Keratinocyte (primary cell): ENCODE results near the gene PPIA. TPM values are rescaled to one million over a fixed set of nuclear protein-coding genes. Genes with fewer than 3 reads are reported as not detected.
A peak's percentile ranks its signal among the peaks of the same experiment; 100 is the strongest.

Source experiments
- DNase-seq: peaks from one replicate; pipeline ENCODE4 v3.0.0-alpha.2; 2011; ENCODE audit warnings: low read depth, missing footprints, low spot score
- FAIRE-seq: peaks from 2 replicates; lab custom pipeline; 2011; peaks lifted over from hg19 to GRCh38; lab: Jason Lieb, UNC
- H2AFZ ChIP-seq: 2 replicates; pipeline ENCODE4 v1.6.0; 2012; ENCODE audit warnings: low read length, control low read depth, inconsistent platforms; ENCODE audit not compliant: control insufficient read depth
- H3K27ac ChIP-seq: 2 replicates; pipeline ENCODE4 v1.5.1; 2011; ENCODE audit warnings: low read length; ENCODE audit not compliant: control insufficient read depth, insufficient read depth
- H3K27me3 ChIP-seq: 3 replicates; pipeline ENCODE4 v1.6.0; 2011; ENCODE audit warnings: low read length; ENCODE audit not compliant: control insufficient read depth, insufficient read depth; ENCODE audit errors: extremely low read depth
- H3K36me3 ChIP-seq, 2 experiments: 2 replicates in 1 of 2; 3 replicates in 1 of 2; pipeline ENCODE4 v1.5.1; 2011; ENCODE audit warnings: low read length in 2 of 2, mild to moderate bottlenecking in 1 of 2; ENCODE audit not compliant: control insufficient read depth in 2 of 2, insufficient read depth in 2 of 2; ENCODE audit errors: extremely low read depth in 1 of 2
- H3K4me1 ChIP-seq: 3 replicates; pipeline ENCODE4 v1.5.1; 2011; ENCODE audit warnings: low read length; ENCODE audit not compliant: control insufficient read depth, insufficient read depth; ENCODE audit errors: extremely low read depth
- H3K4me2 ChIP-seq: 3 replicates; pipeline ENCODE4 v1.6.0; 2011; ENCODE audit warnings: low read depth, low read length; ENCODE audit not compliant: control insufficient read depth, insufficient read depth; ENCODE audit errors: extremely low read depth
- H3K4me3 ChIP-seq, 3 experiments: fragments of 200-600 bp in 1 of 3; sonication (generic) in 1 of 3; 2 replicates in 2 of 3; 3 replicates in 1 of 3; pipeline ENCODE4 v1.5.1; 2011 to 2016; ENCODE audit warnings: low read length in 3 of 3, mild to moderate bottlenecking in 3 of 3, control low read depth in 2 of 3, inconsistent platforms in 1 of 3, low read depth in 1 of 3, mixed read lengths in 1 of 3, mixed run types in 1 of 3, moderate library complexity in 1 of 3; ENCODE audit not compliant: control insufficient read depth in 2 of 3, insufficient read depth in 2 of 3; ENCODE audit errors: extremely low read depth in 1 of 3
- H3K79me2 ChIP-seq: 2 replicates; pipeline ENCODE4 v1.6.0; 2012; ENCODE audit warnings: low read length; ENCODE audit not compliant: control insufficient read depth, insufficient read depth
- H3K9ac ChIP-seq: 3 replicates; pipeline ENCODE4 v1.6.0; 2011; ENCODE audit warnings: low read length; ENCODE audit not compliant: control insufficient read depth, insufficient read depth; ENCODE audit errors: extremely low read depth
- H3K9me1 ChIP-seq: 3 replicates; pipeline ENCODE4 v1.6.0; 2011; ENCODE audit warnings: low read length; ENCODE audit not compliant: control insufficient read depth, insufficient read depth; ENCODE audit errors: extremely low read depth
- H3K9me3 ChIP-seq: 2 replicates; pipeline ENCODE4 v1.5.1; 2012; ENCODE audit warnings: low read depth, low read length; ENCODE audit not compliant: control insufficient read depth
- H4K20me1 ChIP-seq: 3 replicates; pipeline ENCODE4 v1.6.0; 2011; ENCODE audit warnings: low read length; ENCODE audit not compliant: control insufficient read depth, insufficient read depth; ENCODE audit errors: extremely low read depth
- CTCF ChIP-seq, 3 experiments: IDR thresholded peaks in 1 of 3; conservative IDR thresholded peaks in 1 of 3; optimal IDR thresholded peaks in 1 of 3; 2 replicates in 2 of 3; 3 replicates in 1 of 3; pipeline versions ENCODE3 to v1.5.1; 2011; ENCODE audit warnings: low read length in 3 of 3, mild to moderate bottlenecking in 3 of 3, moderate library complexity in 2 of 3, control low read depth in 1 of 3, inconsistent platforms in 1 of 3; ENCODE audit not compliant: insufficient read depth in 2 of 3; ENCODE audit errors: extremely low read depth in 1 of 3
- EZH2 ChIP-seq: IDR thresholded peaks from one replicate; pipeline ENCODE4 v1.6.1; 2012; ENCODE audit warnings: inconsistent platforms, mild to moderate bottlenecking, low read length, moderate library complexity
- dilution Hi-C: fragments of 300-500 bp; cut with MboI; formaldehyde crosslinking; loops from one replicate; pipeline ENCODE4 v1.7.0; 2020; ENCODE audit warnings: low sequenced_read_pairs; ENCODE audit not compliant: extremely low pct_ligation_motif_present
- polyA plus RNA-seq, 5 experiments: library from polyadenylated mRNA; depleted of rRNA in 3 of 5; stranded (reverse) in 3 of 5; stranded (forward) in 1 of 5; unstranded in 1 of 5; fragments of >200 nt; gene quantifications; 1 replicate in 1 of 5; 2 replicates in 3 of 5; 3 replicates in 1 of 5; pipeline versions ENCODE4 v1.2.1 to v1.2.3, GENCODE V29; 2011 to 2012; ENCODE audit warnings: missing spikeins in 2 of 5, low read depth in 1 of 5, low replicate concordance in 1 of 5

Gene PPIA
- polyA plus RNA-seq, 1 donor (not counting 4 experiments of a cell fraction or from before 2014, with no cell fraction given), result 6,965 TPM

DNA sequence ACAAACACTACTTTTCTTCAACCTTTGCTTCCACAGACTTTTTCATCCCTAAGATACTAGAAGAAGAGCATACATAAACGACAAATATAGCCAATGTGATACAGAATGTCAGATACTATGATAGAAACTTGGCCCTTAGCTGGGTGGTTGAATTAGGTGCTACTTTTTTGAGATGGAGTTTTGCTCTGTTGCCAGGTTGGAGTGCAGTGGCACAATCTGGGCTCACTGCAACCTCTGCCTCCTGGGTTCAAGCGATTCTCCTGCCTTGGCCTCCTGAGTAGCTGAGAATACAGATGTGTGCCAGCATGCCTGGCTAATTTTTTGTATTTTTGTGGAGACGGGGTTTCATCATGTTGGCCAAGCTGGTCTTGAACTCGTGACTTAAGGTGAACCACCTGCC, 3.5 kb downstream of the PPIA start:
- Histone ChIP-seq H3K79me2 (peaks cover 39% of the 10 kb centered on the region), H3K36me3 (peaks cover 20 to 45% of the 10 kb centered on the region in 2 experiments), H3K9me1 (peaks cover 3% of the 10 kb centered on the region), H3K9ac (no peak overlapping the region), H3K4me1 (peaks cover 23% of the 10 kb centered on the region), H4K20me1 (peaks cover 44% of the 10 kb centered on the region), H2AFZ (no peak overlapping the region), H3K4me3 (no peak overlapping the region), H3K9me3 (no peaks in the 10 kb centered on the region), H3K27me3 (no peaks in the 10 kb centered on the region), H3K27ac (peak overlapping the region; percentile 100), H3K4me2 (peak overlapping the region; percentile 97)
- FAIRE-seq (no peak), DNase-seq (no peak)
- dilution Hi-C loops, result no loop called here
- TF ChIP-seq EZH2, result no peak
- no peak for TF ChIP-seq CTCF (optimal IDR thresholded peaks at IDR 0.05 in 1 of 3, IDR thresholded peaks at IDR 0.05 in 1 of 3, conservative IDR thresholded peaks at IDR 0.05 in 1 of 3; ENCODE audit: extremely low read depth in 1 of 3, insufficient read depth in 2 of 3, low read length in 3 of 3)

- Histone ChIP-seq H3K27me3 (no peaks in the 10 kb centered on the region), H3K9me3 (no peaks in the 10 kb centered on the region), H3K27ac (peak overlapping the region; percentile 64), H2AFZ (no peak overlapping the region), H3K79me2 (peaks cover 36% of the 10 kb centered on the region), H4K20me1 (peaks cover 44% of the 10 kb centered on the region), H3K4me2 (peak overlapping the region; percentile 32), H3K36me3 (peaks cover 20 to 45% of the 10 kb centered on the region in 2 experiments), H3K9ac (no peak overlapping the region), H3K4me1 (peaks cover 23% of the 10 kb centered on the region), H3K9me1 (peaks cover 3% of the 10 kb centered on the region), H3K4me3 (no peak overlapping the region)
- dilution Hi-C loops, result no loop called here
- peak; percentile 71 for DNase-seq
- TF ChIP-seq CTCF (optimal IDR thresholded peaks at IDR 0.05 in 1 of 3, IDR thresholded peaks at IDR 0.05 in 1 of 3, conservative IDR thresholded peaks at IDR 0.05 in 1 of 3; ENCODE audit: extremely low read depth in 1 of 3, insufficient read depth in 2 of 3, low read length in 3 of 3), result no peak
- TF ChIP-seq EZH2, result no peak
- peak; percentile 5 for FAIRE-seq
Measured at GRCh38 chr7:44801890-44802289, 5.4 kb downstream of the PPIA start.
